Ovary (tissue), 9 donors: ENCODE data around the gene ANKRD18A. TPM values are rescaled to one million over a fixed set of nuclear protein-coding genes. Genes with fewer than 3 reads are reported as not detected.

Experiments
- DNase-seq, 5 donors: peaks; one replicate each; pipeline ENCODE4 v3.0.0-alpha.2; 2019 to 2020
- H3K27ac ChIP-seq, 2 donors: fragments of 200-600 bp; one replicate each; pipeline versions ENCODE4 v1.5.1 to v1.8.0; 2019 to 2022
- H3K27me3 ChIP-seq: fragments of 200-600 bp; one replicate; pipeline ENCODE4 v1.8.0; 2022
- H3K36me3 ChIP-seq: fragments of 200-600 bp; sonication (generic); one replicate; pipeline ENCODE4 v1.5.1; 2019
- H3K4me1 ChIP-seq: one replicate; pipeline ENCODE4 v1.8.1; 2013; ENCODE audit warnings: mild to moderate bottlenecking, moderate library complexity; ENCODE audit not compliant: insufficient read depth
- H3K4me3 ChIP-seq: fragments of 200-600 bp; sonication (generic); one replicate; pipeline ENCODE4 v1.5.1; 2017
- H3K9me3 ChIP-seq, 2 donors: fragments of 200-600 bp in 1 of 2; sonication (generic) in 1 of 2; one replicate each; pipeline versions ENCODE4 v1.5.1 to v1.8.1; 2013 to 2019; ENCODE audit warnings: mild to moderate bottlenecking in 1 of 2, moderate library complexity in 1 of 2
- CTCF ChIP-seq, 3 donors: fragments of 450-650 bp in 2 of 3; fragments of 200-600 bp in 1 of 3; IDR thresholded peaks; one replicate each; pipeline versions ENCODE4 v1.5.1 to v1.8.0; 2016 to 2022; ENCODE audit warnings: antibody characterized with exemption in 3 of 3, mild to moderate bottlenecking in 1 of 3
- EP300 ChIP-seq: sonication (generic); formaldehyde crosslinking; IDR thresholded peaks from one replicate; pipeline ENCODE4 v1.6.1; 2017; ENCODE audit warnings: antibody characterized with exemption
- POLR2A ChIP-seq: fragments of 450-650 bp; IDR thresholded peaks from one replicate; pipeline ENCODE4 v1.6.1; 2017; ENCODE audit warnings: antibody characterized with exemption, mild to moderate bottlenecking, moderate library complexity
- WGBS, 3 donors: extraction: QIAGEN DNeasy Blood & Tissue Kit in 1 of 3; methylation state at CpG; one replicate each; pipeline versions ENCODE4 v1.1.5 to v1.1.7; 2013 to 2017; 5-methylcytosine and 5-hydroxymethylcytosine counted together
- intact Hi-C, 4 donors: fragments of 100-400 bp; cut with DNase I; formaldehyde crosslinking; loops; one replicate each; pipeline versions ENCODE4 v1.11.0 to v1.15.1; 2022 to 2023
- polyA plus RNA-seq, 2 donors: library from polyadenylated mRNA; stranded (reverse); fragments of 200-250 nt in 1 of 2; fragments of 350-450 nt in 1 of 2; fragmentation: Illumina TruSeq in 1 of 2; extraction: RNeasy Lipid Tissue Mini Kit (QIAGEN cat#74804) in 1 of 2; gene quantifications; one replicate each; pipeline ENCODE4 v1.2.3, GENCODE V29; 2013 to 2014
- small RNA-seq: library from RNA; depleted of rRNA; stranded (forward); fragments of <200 nt; gene quantifications from one replicate; pipeline ENCODE3, GENCODE V24; 2016
- total RNA-seq, 7 donors: library from RNA; depleted of rRNA in 2 of 7; stranded (reverse); fragments of >200 nt in 2 of 7; fragmentation: NEBNext Ultra II Directional in 3 of 7; extraction: Animal tissue kit (Norgen Biotek cat#: 25700) in 3 of 7; gene quantifications; one replicate each; pipeline versions ENCODE4 v1.1.0 to v1.2.4, GENCODE V29; 2016 to 2023
- donor health status: DM: no; HTN: no; CAD: no; lungs with moderate emphysema.
- donor health status: DM: no; HTN: no; CAD: no.
- donor health status: Bipolar disorder and iron deficiency.
- donor health status: DM: yes; HTN: yes; CAD: no.
- donor health status: DM: no; HTN: no; CAD: no.
- donor health status: DM: yes; HTN: yes; CAD: no.

The ANKRD18A gene
- total and polyA plus RNA-seq, 9 donors = 0.06 to 2.3 (median 0.37) TPM; not detected in 1

GRCh38 chr9:38523121-38523520 lies 97.3 kb downstream of the ANKRD18A start:
- no peak overlapping the region for H3K27ac ChIP-seq
- no peaks in the 10 kb centered on the region for H3K4me1 ChIP-seq
- DNase-seq = no peak
- 72 to 75% (median 72%) methylated on average over 5 of the region's 5 CpGs for WGBS, 3 donors
- intact Hi-C loops = no loop called here
- no peaks in the 10 kb centered on the region for H3K27me3 ChIP-seq
- H3K36me3 ChIP-seq = no peaks in the 10 kb centered on the region
- H3K9me3 ChIP-seq = peaks cover 0 to 3% of the 10 kb centered on the region in 2 donors
- TF ChIP-seq CTCF (IDR thresholded peaks at IDR 0.05) (no peak), EP300 (no peak), POLR2A (no peak)
- H3K4me3 ChIP-seq = no peak overlapping the region

- intact Hi-C loops = no loop called here
- DNase-seq = no peak
- no peaks in the 10 kb centered on the region for H3K36me3 ChIP-seq
- no peaks in the 10 kb centered on the region for H3K9me3 ChIP-seq
- 55 to 61% (median 59%) methylated on average over 2 of the region's 2 CpGs for WGBS, 3 donors
- no peak overlapping the region for H3K4me3 ChIP-seq
- no peak overlapping the region for H3K27ac ChIP-seq
- no peaks in the 10 kb centered on the region for H3K4me1 ChIP-seq
- TF ChIP-seq CTCF (IDR thresholded peaks at IDR 0.05) (no peak), EP300 (no peak), POLR2A (no peak)
- H3K27me3 ChIP-seq = no peaks in the 10 kb centered on the region
Measured at GRCh38 chr9:38521762-38522161, 98.6 kb downstream of the ANKRD18A start.

Small RNAs within 50 kb of the gene (small RNA-seq; reads per million reads assigned to genes)
- gene AL390726.1 (not detected), gene AL390726.2 (not detected), gene AL390726.3 (not detected), gene AL390726.4 (not detected), gene AL390726.5 (not detected)

Other genes starting within 250 kb of the ANKRD18A start
- gene ALDH1B1, start 227.9 kb downstream of the ANKRD18A start, total RNA-seq = 10 to 100 TPM in 6 of 7 donors, 1 to 10 TPM in 1; 7.9 to 47.2 (median 24.3) TPM
- 10 to 100 TPM; 11.8 to 45.4 TPM for gene ALDH1B1, start 227.9 kb downstream of the ANKRD18A start, polyA plus RNA-seq
- gene IGFBPL1, start 196.1 kb downstream of the ANKRD18A start, total RNA-seq = under 1 TPM in 2 of 7 donors, not detected in 5; 0.31 to 0.42 TPM
- gene IGFBPL1, start 196.1 kb downstream of the ANKRD18A start, polyA plus RNA-seq = under 1 TPM in 1 of 2 donors, not detected in 1; 0.28 TPM
- gene FAM240B, start 99.5 kb upstream of the ANKRD18A start, total RNA-seq = not detected
- gene FAM240B, start 99.5 kb upstream of the ANKRD18A start, polyA plus RNA-seq = not detected